NT2/D1 (cell line): ENCODE data around the gene CFD.

Source experiments
- YY1 ChIP-seq: IDR thresholded peaks from 2 replicates; pipeline ENCODE4 v1.6.1; 2011; ENCODE audit not compliant: insufficient read length, insufficient read depth
- ZNF274 ChIP-seq: IDR thresholded peaks from 2 replicates; pipeline ENCODE4 v1.6.1; 2011; ENCODE audit warnings: mild to moderate bottlenecking, low read depth, low read length

- TF ChIP-seq YY1 (no peak), ZNF274 (no peak)
Measured at GRCh38 chr19:814152-815078, 45.0 kb upstream of the CFD start.
